Calu3 (cell line): ENCODE measurements around the gene TFEC. TPM values are rescaled to one million over a fixed set of nuclear protein-coding genes. Genes with fewer than 3 reads are reported as not detected.

Source experiments
- Bru-seq: library from RNA; stranded (reverse); fragments of 400-500 nt; gene quantifications from one replicate; lab custom pipeline; 2021; lab: Mats Ljungman, UMichigan
- BruChase-seq, 2 experiments: library from RNA; stranded (reverse); fragments of 400-500 nt; gene quantifications; one replicate each; lab custom pipeline; 2021; lab: Mats Ljungman, UMichigan
- BruUV-seq: library from RNA; stranded (reverse); fragments of 400-500 nt; replicated peaks from 2 replicates; lab custom pipeline; 2021; lab: Mats Ljungman, UMichigan
- CTCF ChIA-PET: fragments of 300-600 bp; sonication (Branson Sonifier 250); formaldehyde crosslinking; loops from one replicate; lab custom pipeline; 2022; ENCODE audit warnings: antibody characterized with exemption; lab: Charles Lee
- DNase-seq: peaks from one replicate; pipeline ENCODE4 v3.0.0; 2022
- H3K27ac Mint-ChIP-seq: one replicate; pipeline ENCODE4 v1.8.0; 2022; ENCODE audit warnings: mixed read lengths; ENCODE audit not compliant: unreplicated experiment
- H3K27me3 Mint-ChIP-seq: one replicate; pipeline ENCODE4 v1.8.0; 2022; ENCODE audit warnings: mixed read lengths; ENCODE audit not compliant: unreplicated experiment
- H3K36me3 Mint-ChIP-seq: one replicate; pipeline ENCODE4 v1.8.0; 2022; ENCODE audit warnings: mild to moderate bottlenecking, moderate library complexity, mixed read lengths; ENCODE audit not compliant: insufficient read depth, unreplicated experiment
- H3K4me1 Mint-ChIP-seq: one replicate; pipeline ENCODE4 v1.8.0; 2022; ENCODE audit warnings: mild to moderate bottlenecking, low read depth, mixed read lengths; ENCODE audit not compliant: unreplicated experiment
- H3K4me3 Mint-ChIP-seq: one replicate; pipeline ENCODE4 v1.8.0; 2022; ENCODE audit warnings: mild to moderate bottlenecking, low read depth, moderate library complexity, mixed read lengths; ENCODE audit not compliant: unreplicated experiment
- H3K9me3 Mint-ChIP-seq: one replicate; pipeline ENCODE4 v1.8.0; 2022; ENCODE audit warnings: low read depth, mixed read lengths; ENCODE audit not compliant: unreplicated experiment
- CTCF ChIP-seq: fragments of 200-600 bp; IDR thresholded peaks from one replicate; pipeline ENCODE4 v1.8.0; 2022; ENCODE audit warnings: antibody characterized with exemption; ENCODE audit not compliant: unreplicated experiment
- intact Hi-C: fragments of 100-400 bp; cut with micrococcal nuclease; formaldehyde crosslinking; loops from one replicate; pipeline ENCODE4 v1.10.0; 2022; ENCODE audit not compliant: unreplicated experiment
- long read RNA-seq: library from polyadenylated mRNA; stranded (forward); transcript quantifications from one replicate; pipeline ENCODE4 v2.0.0, GENCODE V29; 2022
- total RNA-seq: library from RNA; stranded (reverse); gene quantifications from 2 replicates; pipeline ENCODE4 v1.2.3, GENCODE V29; 2022

The TFEC gene
- total RNA-seq, result not detected in 2 replicates
- Bru-seq, nascent RNA, result percentile 5 among the genes with signal in this experiment
- BruChase-seq, experiment 1, labeled RNA remaining after a 6-hour chase, result percentile 3 among the genes with signal in this experiment
- BruChase-seq, experiment 2, labeled RNA remaining after a 2-hour chase, result percentile 4 among the genes with signal in this experiment
- long read RNA-seq, result 0 reads

- no peak within 1 kb of the TSS for H3K27ac Mint-ChIP-seq
These were observed at the start of gene TFEC for GRCh38 chr7:116030651-116031276. Gene TFEC, minus strand, starts transcription at chr7:116030763. Its CDS starts 46,322 bp downstream, at chr7:115984441.

DNA sequence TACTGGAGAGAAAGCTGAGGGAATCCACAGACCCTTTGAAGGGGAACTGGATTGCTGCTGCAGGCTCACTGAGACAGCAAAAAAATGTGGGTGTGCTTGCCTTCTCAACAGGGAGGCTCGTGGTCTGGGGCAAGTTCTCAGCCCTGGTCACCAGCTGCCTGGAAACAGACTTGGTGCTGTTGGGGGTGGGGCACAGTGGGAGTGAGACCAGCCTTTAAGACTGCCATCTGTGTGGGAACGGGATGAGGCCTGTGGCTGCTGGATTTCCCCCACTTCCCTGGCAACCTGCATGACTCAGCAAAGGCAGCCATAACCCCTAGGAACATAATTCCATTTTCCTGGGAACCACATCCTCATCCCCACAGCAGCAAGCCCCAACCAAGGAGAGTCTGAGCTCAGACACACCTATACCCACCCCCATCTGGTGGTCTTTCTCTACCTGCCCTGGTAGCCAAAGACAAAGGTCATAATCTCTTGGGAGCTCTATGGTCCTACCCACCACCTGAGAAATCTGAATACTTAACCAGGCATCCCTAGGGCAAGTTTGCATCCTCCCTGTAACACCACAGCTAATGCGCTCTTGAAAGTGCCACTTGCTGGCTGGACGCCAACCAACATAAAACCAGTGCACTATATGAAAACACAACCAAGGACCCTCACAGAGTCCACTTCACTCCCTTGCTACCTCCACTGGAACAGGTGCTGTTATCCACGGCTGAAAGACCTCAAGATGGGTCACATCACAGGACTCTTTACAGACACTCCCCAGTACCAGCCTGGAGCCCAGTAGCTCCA, 45.0 kb upstream of the TFEC start:
- H3K9me3 Mint-ChIP-seq, result peaks cover 3% of the 10 kb centered on the region
- no peak for TF ChIP-seq CTCF
- CTCF ChIA-PET, result no interaction called here
- H3K4me1 Mint-ChIP-seq, result no peaks in the 10 kb centered on the region
- no peak for DNase-seq
- no peak overlapping the region for H3K27ac Mint-ChIP-seq
- H3K4me3 Mint-ChIP-seq, result no peak overlapping the region
- intact Hi-C loops, result no loop called here
- no TSS peak for BruUV-seq
- H3K27me3 Mint-ChIP-seq, result no peaks in the 10 kb centered on the region
- no peaks in the 10 kb centered on the region for H3K36me3 Mint-ChIP-seq

More at GRCh38 chr7:116030651-116031276, at the start of gene TFEC:
- Mint-ChIP-seq H3K27me3 (no peaks in the 10 kb centered on the region), H3K36me3 (no peaks in the 10 kb centered on the region), H3K4me3 (no peak within 1 kb of the TSS), H3K4me1 (peaks cover 4% of the 10 kb centered on the region), H3K9me3 (no peaks in the 10 kb centered on the region)
- CTCF ChIA-PET, result no interaction called here
- no peak for DNase-seq
- intact Hi-C loops, result no loop called here
- BruUV-seq, result no TSS peak
- TF ChIP-seq CTCF, result no peak

- Mint-ChIP-seq H3K4me1 (no peaks in the 10 kb centered on the region), H3K36me3 (no peaks in the 10 kb centered on the region), H3K4me3 (no peak overlapping the region), H3K9me3 (no peaks in the 10 kb centered on the region), H3K27ac (no peak overlapping the region), H3K27me3 (no peaks in the 10 kb centered on the region)
- no TSS peak for BruUV-seq
- no peak for TF ChIP-seq CTCF
- intact Hi-C loops, result no loop called here
- no peak for DNase-seq
- CTCF ChIA-PET, result no interaction called here
These were observed 41.1 kb upstream of the TFEC start for GRCh38 chr7:116071629-116072028.

DNA sequence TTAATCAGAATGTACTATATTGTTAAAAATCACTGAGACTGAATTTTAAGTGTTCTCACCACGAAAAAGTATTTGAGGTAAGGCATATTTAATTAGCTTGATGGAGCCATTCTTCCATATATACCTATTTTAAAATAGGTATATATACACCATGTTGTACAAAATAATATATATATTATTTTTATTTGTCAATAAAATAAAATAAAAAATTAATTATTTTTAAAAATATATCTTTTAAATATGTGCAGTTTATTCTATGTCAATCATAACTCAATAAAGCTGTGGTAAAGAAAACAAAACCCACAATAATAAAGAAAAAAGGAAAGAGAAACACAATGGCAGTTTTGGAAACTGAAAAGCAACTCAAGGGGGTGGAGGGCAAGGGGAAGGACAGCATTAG, 33.6 kb upstream of the TFEC start:
- H3K4me1 Mint-ChIP-seq, result no peaks in the 10 kb centered on the region
- H3K27me3 Mint-ChIP-seq, result no peaks in the 10 kb centered on the region
- DNase-seq, result no peak
- TF ChIP-seq CTCF, result no peak
- no peak overlapping the region for H3K27ac Mint-ChIP-seq
- BruUV-seq, result no TSS peak
- H3K9me3 Mint-ChIP-seq, result no peaks in the 10 kb centered on the region
- intact Hi-C loops, result no loop called here
- no peaks in the 10 kb centered on the region for H3K36me3 Mint-ChIP-seq
- H3K4me3 Mint-ChIP-seq, result no peak overlapping the region
- CTCF ChIA-PET, result no interaction called here
